ENCODE measurements around the gene ELMO1. TPM values are rescaled to one million over a fixed set of nuclear protein-coding genes. Genes with fewer than 3 reads are reported as not detected.

The ELMO1 gene
- total and polyA plus RNA-seq, 2 of the 13 experiments (the other 11 are each of a cell fraction or from before 2014, with no cell fraction given): 0.11 to 0.17 TPM

- TF ChIP-seq ZBTB43 (CRISPR knock-in tag; conservative IDR thresholded peaks at IDR 0.05) (peak; percentile 78; the same call in 1 of the 2 replicates), ZNF574 (CRISPR knock-in tag; IDR thresholded peaks at IDR 0.05) (peak; percentile 70), ZNF788 (CRISPR knock-in tag; IDR thresholded peaks at IDR 0.05; ENCODE audit: borderline replicate concordance) (peak; percentile 82; the same call in 1 of the 2 replicates), DRAP1 (CRISPR knock-in tag; IDR thresholded peaks at IDR 0.05) (peak; percentile 43; the same call in 1 of the 2 replicates), ZNF225 (CRISPR knock-in tag; IDR thresholded peaks at IDR 0.05) (no peak), ZKSCAN1 (IDR thresholded peaks at IDR 0.05; ENCODE audit: low read length) (no peak), ZSCAN22 (CRISPR knock-in tag; IDR thresholded peaks at IDR 0.05) (no peak), MAX (IDR thresholded peaks at IDR 0.05) (peak; percentile 94), ZNF432 (CRISPR knock-in tag; IDR thresholded peaks at IDR 0.05; ENCODE audit: borderline replicate concordance) (no peak), SOX5 (CRISPR knock-in tag; IDR thresholded peaks at IDR 0.05; ENCODE audit: borderline replicate concordance) (peak; percentile 87), ZBTB8A (CRISPR knock-in tag; IDR thresholded peaks at IDR 0.05; ENCODE audit: borderline replicate concordance, low read depth) (0 out of 2 replicates have a peak, but pooled peaks have one; percentile 54), ARID5B (CRISPR knock-in tag; IDR thresholded peaks at IDR 0.05) (peak; percentile 93), KDM6A (CRISPR knock-in tag; IDR thresholded peaks at IDR 0.05; ENCODE audit: low read depth) (peak; percentile 94), RARA (CRISPR knock-in tag; IDR thresholded peaks at IDR 0.05) (peak; percentile 90), HOXA5 (CRISPR knock-in tag; IDR thresholded peaks at IDR 0.05) (peak; percentile 81)
- TF ChIP-seq, protein P1, sequence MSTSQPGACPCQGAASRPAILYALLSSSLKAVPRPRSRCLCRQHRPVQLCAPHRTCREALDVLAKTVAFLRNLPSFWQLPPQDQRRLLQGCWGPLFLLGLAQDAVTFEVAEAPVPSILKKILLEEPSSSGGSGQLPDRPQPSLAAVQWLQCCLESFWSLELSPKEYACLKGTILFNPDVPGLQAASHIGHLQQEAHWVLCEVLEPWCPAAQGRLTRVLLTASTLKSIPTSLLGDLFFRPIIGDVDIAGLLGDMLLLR (CRISPR knock-in tag; IDR thresholded peaks at IDR 0.05): peak; percentile 26; the same call in 1 of the 2 replicates
- TF ChIP-seq, protein P2, sequence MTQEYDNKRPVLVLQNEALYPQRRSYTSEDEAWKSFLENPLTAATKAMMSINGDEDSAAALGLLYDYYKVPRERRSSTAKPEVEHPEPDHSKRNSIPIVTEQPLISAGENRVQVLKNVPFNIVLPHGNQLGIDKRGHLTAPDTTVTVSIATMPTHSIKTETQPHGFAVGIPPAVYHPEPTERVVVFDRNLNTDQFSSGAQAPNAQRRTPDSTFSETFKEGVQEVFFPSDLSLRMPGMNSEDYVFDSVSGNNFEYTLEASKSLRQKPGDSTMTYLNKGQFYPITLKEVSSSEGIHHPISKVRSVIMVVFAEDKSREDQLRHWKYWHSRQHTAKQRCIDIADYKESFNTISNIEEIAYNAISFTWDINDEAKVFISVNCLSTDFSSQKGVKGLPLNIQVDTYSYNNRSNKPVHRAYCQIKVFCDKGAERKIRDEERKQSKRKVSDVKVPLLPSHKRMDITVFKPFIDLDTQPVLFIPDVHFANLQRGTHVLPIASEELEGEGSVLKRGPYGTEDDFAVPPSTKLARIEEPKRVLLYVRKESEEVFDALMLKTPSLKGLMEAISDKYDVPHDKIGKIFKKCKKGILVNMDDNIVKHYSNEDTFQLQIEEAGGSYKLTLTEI (CRISPR knock-in tag; conservative IDR thresholded peaks at IDR 0.05): no peak
Measured at GRCh38 chr7:36863901-36864701, 584.6 kb downstream of the ELMO1 start (continued).

Measured in HepG2 (cell line).